H1 (cell line): ENCODE measurements around the gene LTA. TPM values are rescaled to one million over a fixed set of nuclear protein-coding genes. Genes with fewer than 3 reads are reported as not detected.

ENCODE experiments used
- CTCF ChIA-PET: fragments of 300-600 bp; sonication (Branson Sonifier 250); formaldehyde crosslinking; loops from one replicate; lab custom pipeline; 2021; ENCODE audit not compliant: partially characterized antibody; lab: Charles Lee
- POLR2A ChIA-PET: fragments of 300-600 bp; sonication (Branson Sonifier 250); formaldehyde crosslinking; loops from one replicate; lab custom pipeline; 2021; ENCODE audit warnings: inconsistent platforms; ENCODE audit not compliant: partially characterized antibody; lab: Charles Lee
- DNase-seq, 2 experiments: peaks; one replicate each; pipeline versions ENCODE4 v3.0.0 to v3.0.0-alpha.2; 2010 to 2022; ENCODE audit warnings: low spot score in 2 of 2, low read depth in 1 of 2, mixed read lengths in 1 of 2
- FAIRE-seq: peaks from 2 replicates; lab custom pipeline; 2011; peaks lifted over from hg19 to GRCh38; lab: Jason Lieb, UNC
- H2AFZ ChIP-seq: 2 replicates; pipeline ENCODE4 v1.8.1; 2012; ENCODE audit warnings: low read length, inconsistent platforms
- H2AK5ac ChIP-seq: 2 replicates; pipeline ENCODE4 v1.6.1; 2013; ENCODE audit warnings: low read depth, low read length
- H2BK120ac ChIP-seq: replicated peaks from 2 replicates; pipeline ENCODE3; 2013; ENCODE audit warnings: low read depth, low read length, inconsistent platforms
- H2BK12ac ChIP-seq: 2 replicates; pipeline ENCODE4 v1.6.1; 2013; ENCODE audit warnings: low read depth, low read length
- H2BK15ac ChIP-seq: 2 replicates; pipeline ENCODE4 v1.6.1; 2013; ENCODE audit warnings: low read length
- H2BK20ac ChIP-seq: 2 replicates; pipeline ENCODE4 v1.6.1; 2013; ENCODE audit warnings: low read length
- H2BK5ac ChIP-seq: 2 replicates; pipeline ENCODE4 v1.6.1; 2013; ENCODE audit warnings: low read depth, low read length
- H3K14ac ChIP-seq: 2 replicates; pipeline ENCODE4 v1.6.1; 2013; ENCODE audit warnings: inconsistent platforms; ENCODE audit not compliant: insufficient read length
- H3K18ac ChIP-seq: 2 replicates; pipeline ENCODE4 v1.6.1; 2013; ENCODE audit warnings: low read length; ENCODE audit errors: extremely low read depth
- H3K23ac ChIP-seq: 2 replicates; pipeline ENCODE4 v1.6.1; 2013; ENCODE audit warnings: inconsistent platforms; ENCODE audit not compliant: insufficient read length
- H3K23me2 ChIP-seq: 2 replicates; pipeline ENCODE4 v1.6.1; 2013; ENCODE audit warnings: low read depth, low read length
- H3K27ac ChIP-seq: 2 replicates; pipeline ENCODE4 v1.6.1; 2011; ENCODE audit warnings: low read depth, low read length, inconsistent platforms
- H3K27me3 ChIP-seq, 4 experiments: replicated peaks in 1 of 4; 1 replicate in 1 of 4; 2 replicates in 3 of 4; pipeline versions ENCODE4 v1.6.1 to v1.8.1; 2011 to 2013; ENCODE audit warnings: low read length in 3 of 4, mild to moderate bottlenecking in 3 of 4, inconsistent platforms in 2 of 4, mixed read lengths in 2 of 4, moderate library complexity in 1 of 4; ENCODE audit not compliant: control insufficient read depth in 3 of 4, insufficient read depth in 3 of 4; ENCODE audit errors: extremely low read depth in 1 of 4
- H3K36me3 ChIP-seq, 4 experiments: 2 replicates each; pipeline versions ENCODE4 v1.6.1 to v1.8.1; 2011 to 2013; ENCODE audit warnings: mild to moderate bottlenecking in 4 of 4, low read length in 3 of 4, moderate library complexity in 2 of 4, control low read depth in 1 of 4, inconsistent platforms in 1 of 4; ENCODE audit not compliant: insufficient read depth in 4 of 4, control insufficient read depth in 2 of 4
- H3K4ac ChIP-seq: replicated peaks from 2 replicates; pipeline ENCODE3; 2013; ENCODE audit warnings: low read length, low read depth, mixed read lengths, inconsistent platforms; ENCODE audit not compliant: insufficient read length
- H3K4me1 ChIP-seq, 4 experiments: replicated peaks in 1 of 4; 1 replicate in 1 of 4; 2 replicates in 3 of 4; pipeline versions ENCODE4 v1.6.1 to v1.8.1; 2011 to 2013; ENCODE audit warnings: low read length in 3 of 4, inconsistent platforms in 2 of 4, mixed read lengths in 1 of 4; ENCODE audit not compliant: insufficient read depth in 4 of 4, control insufficient read depth in 3 of 4
- H3K4me2 ChIP-seq, 2 experiments: 2 replicates each; pipeline versions ENCODE4 v1.6.1 to v1.8.1; 2011 to 2013; ENCODE audit warnings: low read depth in 2 of 2, low read length in 2 of 2, control low read depth in 1 of 2, inconsistent platforms in 1 of 2, mild to moderate bottlenecking in 1 of 2; ENCODE audit not compliant: insufficient read depth in 1 of 2
- H3K4me3 ChIP-seq, 4 experiments: fragments of 200-600, 300-600 bp in 1 of 4; sonication (generic), shearing (Covaris generic), sonication (Bioruptor Twin) in 1 of 4; 2 replicates each; pipeline versions ENCODE4 v1.5.1 to v1.8.1; 2011 to 2016; ENCODE audit warnings: low read length in 4 of 4, low read depth in 3 of 4, control low read depth in 2 of 4, inconsistent platforms in 2 of 4, mild to moderate bottlenecking in 2 of 4, mixed read lengths in 1 of 4, moderate library complexity in 1 of 4; ENCODE audit not compliant: insufficient read depth in 2 of 4; ENCODE audit errors: extremely low read depth in 1 of 4
- H3K56ac ChIP-seq: replicated peaks from 2 replicates; pipeline ENCODE3; 2013; ENCODE audit warnings: low read depth, mild to moderate bottlenecking, mixed read lengths, low read length, inconsistent platforms; ENCODE audit not compliant: insufficient read length
- H3K79me1 ChIP-seq: 2 replicates; pipeline ENCODE4 v1.6.1; 2013; ENCODE audit warnings: low read depth, low read length, control low read depth
- H3K79me2 ChIP-seq, 2 experiments: 2 replicates each; pipeline versions ENCODE4 v1.6.1 to v1.8.1; 2012 to 2013; ENCODE audit warnings: low read length in 2 of 2, mild to moderate bottlenecking in 2 of 2, inconsistent platforms in 1 of 2; ENCODE audit not compliant: insufficient read depth in 2 of 2, control insufficient read depth in 1 of 2
- H3K9ac ChIP-seq, 4 experiments: replicated peaks in 1 of 4; 1 replicate in 1 of 4; 2 replicates in 3 of 4; pipeline versions ENCODE4 v1.6.1 to v1.8.1; 2011 to 2013; ENCODE audit warnings: low read depth in 3 of 4, low read length in 3 of 4, control low read depth in 2 of 4, mild to moderate bottlenecking in 2 of 4, moderate library complexity in 2 of 4, inconsistent platforms in 1 of 4; ENCODE audit errors: extremely low read depth in 1 of 4
- H3K9me3 ChIP-seq, 2 experiments: 2 replicates each; pipeline versions ENCODE4 v1.6.1 to v1.8.1; 2012 to 2013; ENCODE audit warnings: mild to moderate bottlenecking in 2 of 2, moderate library complexity in 2 of 2, control low read depth in 1 of 2, inconsistent platforms in 1 of 2, low read depth in 1 of 2, low read length in 1 of 2, mixed read lengths in 1 of 2; ENCODE audit not compliant: insufficient read depth in 2 of 2
- H4K20me1 ChIP-seq, 2 experiments: replicated peaks in 1 of 2; 2 replicates each; pipeline versions ENCODE3 to v1.8.1; 2011 to 2013; ENCODE audit warnings: inconsistent platforms in 2 of 2, low read length in 2 of 2, mild to moderate bottlenecking in 1 of 2; ENCODE audit not compliant: insufficient read depth in 2 of 2, control insufficient read depth in 1 of 2
- H4K5ac ChIP-seq: 2 replicates; pipeline ENCODE4 v1.6.1; 2013; ENCODE audit warnings: low read length, low read depth, mixed read lengths, inconsistent platforms; ENCODE audit not compliant: insufficient read length
- H4K8ac ChIP-seq: 2 replicates; pipeline ENCODE4 v1.8.0; 2013; ENCODE audit warnings: mild to moderate bottlenecking, moderate library complexity, low read length, inconsistent platforms; ENCODE audit not compliant: insufficient read depth; ENCODE audit errors: extremely low read depth
- H4K91ac ChIP-seq: replicated peaks from 2 replicates; pipeline ENCODE3; 2013; ENCODE audit warnings: low read length, mixed read lengths, inconsistent platforms; ENCODE audit not compliant: insufficient read length
- CREB1 ChIP-seq: IDR thresholded peaks from 2 replicates; pipeline ENCODE4 v1.6.1; 2012; ENCODE audit warnings: inconsistent platforms
- JUN ChIP-seq: IDR thresholded peaks from 2 replicates; pipeline ENCODE4 v1.6.1; 2011; ENCODE audit warnings: low read depth, mild to moderate bottlenecking, improper control_type of control experiment, low read length
- NRF1 ChIP-seq: IDR thresholded peaks from 2 replicates; pipeline ENCODE4 v1.6.1; 2011; ENCODE audit warnings: mild to moderate bottlenecking, low read depth, low read length, improper control_type of control experiment
- RAD21 ChIP-seq, 2 experiments: IDR thresholded peaks in 1 of 2; conservative IDR thresholded peaks in 1 of 2; 2 replicates each; pipeline ENCODE4 v1.6.1; 2011; ENCODE audit warnings: low read depth in 2 of 2, low read length in 2 of 2, improper control_type of control experiment in 1 of 2, inconsistent platforms in 1 of 2, mild to moderate bottlenecking in 1 of 2, moderate library complexity in 1 of 2
- RNF2 ChIP-seq: fragments of 200-900, 300-1000 bp; sonication (generic); IDR thresholded peaks from 2 replicates; pipeline ENCODE4 v1.7.1; 2016; ENCODE audit warnings: borderline replicate concordance, low read depth, mild to moderate bottlenecking, antibody characterized with exemption, low read length; ENCODE audit not compliant: poor library complexity, severe bottlenecking; ENCODE audit errors: missing control alignments
- SIN3A ChIP-seq, 2 experiments: IDR thresholded peaks in 1 of 2; conservative IDR thresholded peaks in 1 of 2; 2 replicates each; pipeline ENCODE4 v1.6.1; 2011 to 2012; ENCODE audit warnings: low read length in 2 of 2, improper control_type of control experiment in 1 of 2, low read depth in 1 of 2, mild to moderate bottlenecking in 1 of 2
- SP2 ChIP-seq: IDR thresholded peaks from 2 replicates; pipeline ENCODE4 v1.6.1; 2012; ENCODE audit warnings: mild to moderate bottlenecking, low read length, inconsistent platforms
- SRF ChIP-seq: IDR thresholded peaks from 2 replicates; pipeline ENCODE4 v1.6.1; 2011; ENCODE audit warnings: mild to moderate bottlenecking, low read depth, low read length, moderate library complexity
- WGBS, 2 experiments: shearing (Covaris generic) in 1 of 2; methylation state at CpG; one replicate each; pipeline versions ENCODE4 v1.1.6 to v1.1.7; 2013 to 2015; ENCODE audit warnings: low lambda C conversion rate in 2 of 2, mixed read lengths in 2 of 2, inconsistent platforms in 1 of 2, low coverage in 1 of 2, missing lambda C conversion rate in 1 of 2; ENCODE audit not compliant: insufficient replicate concordance in 2 of 2, insufficient coverage in 1 of 2, insufficient read length in 1 of 2; ENCODE audit errors: extremely low coverage in 1 of 2, missing lambda C conversion rate in 1 of 2; 5-methylcytosine and 5-hydroxymethylcytosine counted together
- polyA plus RNA-seq, 7 experiments: library from polyadenylated mRNA; depleted of rRNA in 3 of 7; stranded (reverse) in 5 of 7; unstranded in 2 of 7; fragments of >200 nt in 5 of 7; fragments of 200-250 nt in 2 of 7; gene quantifications; 1 replicate in 5 of 7; 2 replicates in 1 of 7; 4 replicates in 1 of 7; pipeline versions ENCODE4 v1.2.1 to v1.2.3, GENCODE V29; 2011 to 2013; ENCODE audit warnings: missing spikeins in 2 of 7, mixed read lengths in 2 of 7
- total RNA-seq: library from RNA; stranded (reverse); fragmentation: NEBNext Ultra II Directional; extraction: Animal tissue kit (Norgen Biotek cat#: 25700); gene quantifications from 2 replicates; pipeline ENCODE4 v1.2.1, GENCODE V29; 2021

LTA gene
- total and polyA plus RNA-seq, 2 of the 8 experiments (the other 6 are each of a cell fraction or from before 2014, with no cell fraction given): not detected

DNA sequence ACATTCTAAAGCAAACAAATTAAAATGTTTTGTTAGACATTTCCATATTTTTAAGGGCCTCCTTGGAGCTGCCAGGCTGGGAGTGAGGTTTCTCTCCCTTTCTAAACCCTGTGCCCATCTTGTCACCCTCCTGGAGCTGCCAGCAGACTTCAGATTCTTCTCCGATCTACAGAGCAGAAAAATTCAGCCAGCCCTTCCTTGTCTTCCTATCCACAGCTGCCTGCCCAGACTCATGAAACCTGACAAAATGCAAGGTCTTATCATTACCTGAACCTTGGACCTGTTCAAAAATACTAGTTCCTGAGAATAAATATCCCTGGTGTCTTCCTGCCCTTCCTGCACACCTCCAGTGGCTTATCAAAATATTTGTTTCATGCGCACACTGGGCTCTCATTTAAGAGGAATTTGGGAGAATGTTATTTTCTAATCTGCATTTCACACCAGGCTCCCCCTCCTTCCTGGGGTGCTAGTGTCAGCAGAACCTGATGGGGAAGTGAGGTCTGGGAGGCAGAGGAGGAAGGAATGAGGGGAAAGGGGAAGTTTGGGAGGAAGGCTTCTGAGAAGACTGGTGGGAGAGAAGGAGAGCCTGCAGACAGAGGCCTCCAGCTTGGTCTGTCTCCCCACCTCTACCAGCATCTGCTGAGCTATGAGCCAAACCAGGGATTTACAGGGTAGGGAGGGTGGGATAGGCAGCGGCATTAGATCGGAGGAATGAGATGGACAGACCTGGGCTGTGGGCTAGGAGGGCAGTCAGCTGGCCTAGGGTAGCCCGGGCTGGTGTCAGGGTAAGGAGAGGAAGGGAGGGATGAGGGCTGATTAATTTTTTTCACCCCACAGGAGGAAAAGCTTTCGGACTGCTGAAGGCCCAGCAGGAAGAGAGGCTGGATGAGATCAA is 42.8 kb downstream of the LTA start, which contains the start of gene AIF1:
TSS of gene AIF1 (plus strand) at position 551 of the 895 bp plus-strand sequence. CDS start at position 647, 96 bp downstream.
- WGBS, 2 experiments: 79% methylated on average over 6 of the region's 6 CpGs; no CpG with 5 or more reads in 1 of the 2 experiments
- Histone ChIP-seq H3K23me2 (peaks cover 4% of the 10 kb centered on the region; the same call in 1 of the 2 replicates), H3K23ac (no peak within 1 kb of the TSS), H4K8ac (0 out of 2 replicates have a peak within 1 kb of the TSS, but pooled peaks have one; percentile 58), H3K4me1 (peaks cover 2 to 12% (median 6%) of the 10 kb centered on the region in 4 experiments; a peak in 6 of 7 replicates), H3K14ac (no peak within 1 kb of the TSS), H3K4me3 (no peak within 1 kb of the TSS; a peak in 2 of 8 replicates), H2AK5ac (peak within 1 kb of the TSS; percentile 94; the same call in 1 of the 2 replicates), H3K9ac (no peak within 1 kb of the TSS), H3K9me3 (no peaks in the 10 kb centered on the region), H4K91ac (no peak within 1 kb of the TSS), H3K56ac (no peak within 1 kb of the TSS), H3K27me3 (no peaks in the 10 kb centered on the region), H2BK120ac (no peak within 1 kb of the TSS), H4K5ac (no peak within 1 kb of the TSS), H3K79me1 (no peaks in the 10 kb centered on the region), H3K4me2 (peak within 1 kb of the TSS in 1 of 2 experiments; percentile 24; a peak in 1 of 4 replicates), H4K20me1 (no peaks in the 10 kb centered on the region), H2AFZ (peak within 1 kb of the TSS; percentile 17), H3K79me2 (no peaks in the 10 kb centered on the region), H3K36me3 (no peaks in the 10 kb centered on the region), H2BK5ac (peak within 1 kb of the TSS; percentile 66; the same call in 1 of the 2 replicates), H2BK15ac (peak within 1 kb of the TSS; percentile 98; the same call in 1 of the 2 replicates), H3K18ac (peak within 1 kb of the TSS; percentile 48; the same call in 1 of the 2 replicates), H3K4ac (peak within 1 kb of the TSS; percentile 44), H2BK20ac (0 out of 2 replicates have a peak within 1 kb of the TSS, but pooled peaks have one; percentile 72), H3K27ac (no peak within 1 kb of the TSS), H2BK12ac (peak within 1 kb of the TSS; percentile 87; the same call in 1 of the 2 replicates)
- FAIRE-seq (no peak), DNase-seq (no peak)
- ChIA-PET CTCF (interaction anchor here (0.7 to 4.5 kb wide), 8 partner anchors 9 to 118 kb away, joined by 3 to 45 read pairs (median 6); partner anchors contain the start of gene ATP6V1G2), POLR2A (interaction anchor here (0.5 to 34.9 kb wide), 11 partner anchors 11 to 284 kb away, joined by 3 to 883 read pairs (median 3); partner anchors contain the start of genes APOM, ATP6V1G2, BAG6 and C6orf47)
- TF ChIP-seq CREB1: no peak
- no peak for TF ChIP-seq SP2
- TF ChIP-seq JUN: no peak
- no peak for TF ChIP-seq SIN3A (conservative IDR thresholded peaks at IDR 0.05 in 1 of 2, IDR thresholded peaks at IDR 0.05 in 1 of 2; ENCODE audit: low read depth in 1 of 2, low read length in 2 of 2)
- TF ChIP-seq NRF1: no peak
- no peak for TF ChIP-seq RAD21 (IDR thresholded peaks at IDR 0.05 in 1 of 2, conservative IDR thresholded peaks at IDR 0.05 in 1 of 2; ENCODE audit: low read depth in 2 of 2, low read length in 2 of 2)
- no peak for TF ChIP-seq SRF
- TF ChIP-seq RNF2: no peak
